Liver (tissue), 9 donors: ENCODE results near the gene GAB2. TPM values are rescaled to one million over a fixed set of nuclear protein-coding genes. Genes with fewer than 3 reads are reported as not detected.

Experiments
- DNase-seq: peaks from one replicate; pipeline ENCODE4 v3.0.0-alpha.2; 2017; ENCODE audit warnings: low spot score
- H3K27ac ChIP-seq, 2 donors: one replicate each; pipeline ENCODE4 v1.7.0; 2013; ENCODE audit warnings: inconsistent platforms in 2 of 2, low read length in 2 of 2, control low read depth in 1 of 2, low read depth in 1 of 2, mild to moderate bottlenecking in 1 of 2
- H3K27me3 ChIP-seq, 4 donors: one replicate each; pipeline versions ENCODE4 v1.6.1 to v1.7.0; 2013; ENCODE audit warnings: low read length in 3 of 4, inconsistent platforms in 1 of 4, mild to moderate bottlenecking in 1 of 4, moderate library complexity in 1 of 4; ENCODE audit not compliant: control insufficient read depth in 4 of 4, insufficient read depth in 4 of 4
- H3K36me3 ChIP-seq, 4 donors: one replicate each; pipeline versions ENCODE4 v1.6.1 to v1.7.0; 2013; ENCODE audit warnings: low read length in 3 of 4, mild to moderate bottlenecking in 3 of 4, low read depth in 1 of 4, moderate library complexity in 1 of 4; ENCODE audit not compliant: control insufficient read depth in 4 of 4, insufficient read depth in 3 of 4
- H3K4me1 ChIP-seq, 4 donors: one replicate each; pipeline versions ENCODE4 v1.6.1 to v1.7.0; 2013; ENCODE audit warnings: low read length in 3 of 4, mild to moderate bottlenecking in 3 of 4, moderate library complexity in 1 of 4; ENCODE audit not compliant: control insufficient read depth in 4 of 4, insufficient read depth in 4 of 4
- H3K4me3 ChIP-seq, 3 donors: one replicate each; pipeline versions ENCODE4 v1.6.1 to v1.7.0; 2013; ENCODE audit warnings: low read length in 3 of 3, control low read depth in 1 of 3, low read depth in 1 of 3, mild to moderate bottlenecking in 1 of 3
- H3K9ac ChIP-seq, 2 donors: one replicate each; pipeline ENCODE4 v1.7.0; 2013; ENCODE audit warnings: low read length in 2 of 2, mild to moderate bottlenecking in 2 of 2, moderate library complexity in 2 of 2, control low read depth in 1 of 2, low read depth in 1 of 2
- H3K9me3 ChIP-seq, 4 donors: one replicate each; pipeline versions ENCODE4 v1.6.1 to v1.7.0; 2013; ENCODE audit warnings: low read length in 3 of 4; ENCODE audit not compliant: control insufficient read depth in 4 of 4
- EGR1 ChIP-seq, 2 donors: IDR thresholded peaks; 2 replicates each; pipeline ENCODE4 v1.6.1; 2016 to 2018; ENCODE audit warnings: antibody characterized with exemption in 2 of 2, low read depth in 2 of 2
- FOXA1 ChIP-seq: IDR thresholded peaks from 2 replicates; pipeline ENCODE4 v1.6.1; 2016; ENCODE audit warnings: antibody characterized with exemption
- FOXA2 ChIP-seq: IDR thresholded peaks from 2 replicates; pipeline ENCODE4 v1.6.1; 2016; ENCODE audit warnings: antibody characterized with exemption
- HNF4G ChIP-seq: IDR thresholded peaks from 2 replicates; pipeline ENCODE4 v1.6.1; 2016; ENCODE audit warnings: antibody characterized with exemption
- JUND ChIP-seq, 2 donors: IDR thresholded peaks; 2 replicates each; pipeline ENCODE4 v1.6.1; 2016; ENCODE audit warnings: antibody characterized with exemption in 2 of 2
- NR2F2 ChIP-seq: IDR thresholded peaks from 2 replicates; pipeline ENCODE4 v1.6.1; 2016; ENCODE audit warnings: antibody characterized with exemption
- RAD21 ChIP-seq, 2 donors: IDR thresholded peaks; 2 replicates each; pipeline ENCODE4 v1.6.1; 2016; ENCODE audit warnings: antibody characterized with exemption in 2 of 2, mild to moderate bottlenecking in 2 of 2
- RXRA ChIP-seq, 2 donors: IDR thresholded peaks; 2 replicates each; pipeline ENCODE4 v1.6.1; 2017 to 2018; ENCODE audit warnings: antibody characterized with exemption in 2 of 2, mild to moderate bottlenecking in 1 of 2
- SP1 ChIP-seq: IDR thresholded peaks from 2 replicates; pipeline ENCODE4 v1.6.1; 2018; ENCODE audit warnings: antibody characterized with exemption, mild to moderate bottlenecking
- TAF1 ChIP-seq: conservative IDR thresholded peaks from 2 replicates; pipeline ENCODE4 v1.6.1; 2016; ENCODE audit warnings: antibody characterized with exemption, mild to moderate bottlenecking
- YY1 ChIP-seq: IDR thresholded peaks from 2 replicates; pipeline ENCODE4 v1.6.1; 2016; ENCODE audit warnings: antibody characterized with exemption, mild to moderate bottlenecking
- WGBS: extraction: QIAGEN DNeasy Blood & Tissue Kit; methylation state at CpG from one replicate; pipeline ENCODE4 v1.1.7; 2013; 5-methylcytosine and 5-hydroxymethylcytosine counted together
- polyA plus RNA-seq, 2 donors: library from polyadenylated mRNA; stranded (reverse) in 1 of 2; unstranded in 1 of 2; fragments of 200-250 nt in 1 of 2; fragments of >200 nt in 1 of 2; fragmentation: Nextera tagmentation in 1 of 2; extraction: Ambion mirVana in 1 of 2; gene quantifications; one replicate each; pipeline versions ENCODE4 v1.2.1 to v1.2.3, GENCODE V29; 2013 to 2015
- total RNA-seq, 2 donors: library from RNA; depleted of rRNA; stranded (reverse); fragments of >200 nt; gene quantifications; one replicate each; pipeline ENCODE4 v1.2.3, GENCODE V29; 2014
- TF ChIP-seq, protein P1 (sequence below): IDR thresholded peaks from 2 replicates; pipeline ENCODE4 v1.6.1; 2016; ENCODE audit warnings: antibody characterized with exemption
- TF ChIP-seq, protein P2 (sequence below): IDR thresholded peaks from 2 replicates; pipeline ENCODE4 v1.6.1; 2016; ENCODE audit warnings: antibody characterized with exemption
- TF ChIP-seq, protein P3 (sequence below): IDR thresholded peaks from 2 replicates; pipeline ENCODE4 v1.6.1; 2016; ENCODE audit warnings: antibody characterized with exemption
- TF ChIP-seq, protein P4 (sequence below): IDR thresholded peaks from 2 replicates; pipeline ENCODE4 v1.6.1; 2016; ENCODE audit warnings: antibody characterized with exemption, mild to moderate bottlenecking
- donor health status: healthy.
- donor health status: healthy.
- donor health status: healthy.
- donor health status: healthy.
- donor health status: healthy.

The GAB2 gene
- total and polyA plus RNA-seq, 4 donors: 1.3 to 3.6 (median 2.5) TPM

DNA sequence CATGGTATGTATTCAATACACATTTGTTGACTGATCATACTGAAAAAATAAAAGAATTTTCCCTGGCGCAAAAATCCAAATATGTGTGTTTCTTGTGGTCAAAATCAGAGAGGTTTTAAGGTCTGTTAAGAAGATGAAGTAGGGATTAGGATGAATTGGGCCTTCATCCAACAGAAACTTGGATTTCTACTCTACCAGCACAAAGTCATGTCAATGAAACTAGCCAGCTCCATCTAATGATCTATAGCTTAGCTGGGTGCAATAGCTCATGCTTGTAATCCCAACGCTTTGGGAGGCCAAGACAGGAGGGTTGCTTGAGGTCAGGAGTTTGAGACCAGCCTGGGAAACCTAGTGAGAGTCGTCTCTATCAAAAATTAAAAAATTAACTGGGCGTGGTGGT is 163.4 kb downstream of the GAB2 start:
- Histone ChIP-seq H3K9me3 (no peaks in the 10 kb centered on the region), H3K27ac (no peak overlapping the region), H3K4me1 (peaks cover 0 to 7% (median 2%) of the 10 kb centered on the region in 4 donors), H3K4me3 (no peak overlapping the region), H3K36me3 (no peaks in the 10 kb centered on the region), H3K9ac (no peak overlapping the region), H3K27me3 (no peaks in the 10 kb centered on the region)
- TF ChIP-seq, protein P1, sequence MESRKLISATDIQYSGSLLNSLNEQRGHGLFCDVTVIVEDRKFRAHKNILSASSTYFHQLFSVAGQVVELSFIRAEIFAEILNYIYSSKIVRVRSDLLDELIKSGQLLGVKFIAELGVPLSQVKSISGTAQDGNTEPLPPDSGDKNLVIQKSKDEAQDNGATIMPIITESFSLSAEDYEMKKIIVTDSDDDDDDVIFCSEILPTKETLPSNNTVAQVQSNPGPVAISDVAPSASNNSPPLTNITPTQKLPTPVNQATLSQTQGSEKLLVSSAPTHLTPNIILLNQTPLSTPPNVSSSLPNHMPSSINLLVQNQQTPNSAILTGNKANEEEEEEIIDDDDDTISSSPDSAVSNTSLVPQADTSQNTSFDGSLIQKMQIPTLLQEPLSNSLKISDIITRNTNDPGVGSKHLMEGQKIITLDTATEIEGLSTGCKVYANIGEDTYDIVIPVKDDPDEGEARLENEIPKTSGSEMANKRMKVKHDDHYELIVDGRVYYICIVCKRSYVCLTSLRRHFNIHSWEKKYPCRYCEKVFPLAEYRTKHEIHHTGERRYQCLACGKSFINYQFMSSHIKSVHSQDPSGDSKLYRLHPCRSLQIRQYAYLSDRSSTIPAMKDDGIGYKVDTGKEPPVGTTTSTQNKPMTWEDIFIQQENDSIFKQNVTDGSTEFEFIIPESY: no peak
- DNase-seq: no peak
- WGBS: 96% methylated on average over 4 of the region's 4 CpGs

DNA sequence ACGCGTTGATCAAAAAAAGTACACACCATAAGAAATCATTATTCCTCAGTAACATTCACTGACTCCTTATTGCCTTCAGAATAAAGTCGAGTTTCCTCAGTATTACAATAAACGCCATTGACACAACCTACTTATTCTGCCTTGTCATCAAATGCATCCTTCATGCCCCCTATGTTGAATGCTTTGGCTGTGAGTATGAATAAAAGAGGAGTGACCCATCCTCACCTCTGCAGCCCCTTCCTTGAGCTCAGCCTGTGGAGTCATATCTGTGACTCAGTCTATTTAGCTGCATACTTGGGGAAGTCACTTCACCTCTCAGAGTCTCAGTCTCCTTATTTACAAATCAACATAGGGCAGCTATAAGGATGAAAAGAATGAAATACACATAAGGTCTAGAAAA is 163.8 kb downstream of the GAB2 start:
- H3K4me1 ChIP-seq: peaks cover 0 to 6% (median 2%) of the 10 kb centered on the region in 4 donors
- no peak overlapping the region for H3K9ac ChIP-seq
- H3K9me3 ChIP-seq: no peaks in the 10 kb centered on the region
- no peak for TF ChIP-seq NR2F2
- TF ChIP-seq RXRA (IDR thresholded peaks at IDR 0.05): no peak
- TF ChIP-seq, protein P2, sequence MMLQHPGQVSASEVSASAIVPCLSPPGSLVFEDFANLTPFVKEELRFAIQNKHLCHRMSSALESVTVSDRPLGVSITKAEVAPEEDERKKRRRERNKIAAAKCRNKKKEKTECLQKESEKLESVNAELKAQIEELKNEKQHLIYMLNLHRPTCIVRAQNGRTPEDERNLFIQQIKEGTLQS: no peak
- TF ChIP-seq TAF1: no peak
- no peak for TF ChIP-seq RAD21 (IDR thresholded peaks at IDR 0.05)
- TF ChIP-seq, protein P3, sequence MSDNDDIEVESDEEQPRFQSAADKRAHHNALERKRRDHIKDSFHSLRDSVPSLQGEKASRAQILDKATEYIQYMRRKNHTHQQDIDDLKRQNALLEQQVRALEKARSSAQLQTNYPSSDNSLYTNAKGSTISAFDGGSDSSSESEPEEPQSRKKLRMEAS: no peak
- TF ChIP-seq, protein P4, sequence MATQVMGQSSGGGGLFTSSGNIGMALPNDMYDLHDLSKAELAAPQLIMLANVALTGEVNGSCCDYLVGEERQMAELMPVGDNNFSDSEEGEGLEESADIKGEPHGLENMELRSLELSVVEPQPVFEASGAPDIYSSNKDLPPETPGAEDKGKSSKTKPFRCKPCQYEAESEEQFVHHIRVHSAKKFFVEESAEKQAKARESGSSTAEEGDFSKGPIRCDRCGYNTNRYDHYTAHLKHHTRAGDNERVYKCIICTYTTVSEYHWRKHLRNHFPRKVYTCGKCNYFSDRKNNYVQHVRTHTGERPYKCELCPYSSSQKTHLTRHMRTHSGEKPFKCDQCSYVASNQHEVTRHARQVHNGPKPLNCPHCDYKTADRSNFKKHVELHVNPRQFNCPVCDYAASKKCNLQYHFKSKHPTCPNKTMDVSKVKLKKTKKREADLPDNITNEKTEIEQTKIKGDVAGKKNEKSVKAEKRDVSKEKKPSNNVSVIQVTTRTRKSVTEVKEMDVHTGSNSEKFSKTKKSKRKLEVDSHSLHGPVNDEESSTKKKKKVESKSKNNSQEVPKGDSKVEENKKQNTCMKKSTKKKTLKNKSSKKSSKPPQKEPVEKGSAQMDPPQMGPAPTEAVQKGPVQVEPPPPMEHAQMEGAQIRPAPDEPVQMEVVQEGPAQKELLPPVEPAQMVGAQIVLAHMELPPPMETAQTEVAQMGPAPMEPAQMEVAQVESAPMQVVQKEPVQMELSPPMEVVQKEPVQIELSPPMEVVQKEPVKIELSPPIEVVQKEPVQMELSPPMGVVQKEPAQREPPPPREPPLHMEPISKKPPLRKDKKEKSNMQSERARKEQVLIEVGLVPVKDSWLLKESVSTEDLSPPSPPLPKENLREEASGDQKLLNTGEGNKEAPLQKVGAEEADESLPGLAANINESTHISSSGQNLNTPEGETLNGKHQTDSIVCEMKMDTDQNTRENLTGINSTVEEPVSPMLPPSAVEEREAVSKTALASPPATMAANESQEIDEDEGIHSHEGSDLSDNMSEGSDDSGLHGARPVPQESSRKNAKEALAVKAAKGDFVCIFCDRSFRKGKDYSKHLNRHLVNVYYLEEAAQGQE: no peak
- no peak for TF ChIP-seq HNF4G
- TF ChIP-seq EGR1 (IDR thresholded peaks at IDR 0.05; ENCODE audit: low read depth in 2 of 2): no peak
- no peak for TF ChIP-seq FOXA1
- no peak for TF ChIP-seq SP1
- TF ChIP-seq, protein P1: no peak
- no peak for TF ChIP-seq FOXA2
- TF ChIP-seq JUND (IDR thresholded peaks at IDR 0.05): no peak
- TF ChIP-seq YY1: no peak
- H3K27me3 ChIP-seq: no peaks in the 10 kb centered on the region
- H3K27ac ChIP-seq: no peak overlapping the region
- H3K4me3 ChIP-seq: no peak overlapping the region
- WGBS: 98% methylated on average over 4 of the region's 4 CpGs
- no peak for DNase-seq
- no peaks in the 10 kb centered on the region for H3K36me3 ChIP-seq
